Activated T-cell treated with anti-CD3 and anti-CD28 coated beads, Interleukin-2, amount 50 U/mL, for 24 hours (primary cell): ENCODE results near the gene NTRK3.

Source experiments
- DNase-seq: peaks from one replicate; pipeline ENCODE4 v3.0.0-alpha.2; 2020
- H3K27ac Mint-ChIP-seq: 2 replicates; pipeline ENCODE4 v1.8.0; 2020; ENCODE audit warnings: mild to moderate bottlenecking, mixed read lengths
- H3K27me3 Mint-ChIP-seq: 2 replicates; pipeline ENCODE4 v1.8.0; 2020; ENCODE audit warnings: mixed read lengths
- H3K36me3 Mint-ChIP-seq: 2 replicates; pipeline ENCODE4 v1.8.0; 2020; ENCODE audit warnings: low read depth, mixed read lengths
- H3K4me1 Mint-ChIP-seq: 2 replicates; pipeline ENCODE4 v1.8.0; 2020; ENCODE audit warnings: low read depth, mixed read lengths
- H3K4me3 Mint-ChIP-seq: 2 replicates; pipeline ENCODE4 v1.8.0; 2020; ENCODE audit warnings: mild to moderate bottlenecking, moderate library complexity, mixed read lengths
- H3K9me3 Mint-ChIP-seq: 2 replicates; pipeline ENCODE4 v1.8.0; 2020; ENCODE audit warnings: mixed read lengths

Gene NTRK3

DNA sequence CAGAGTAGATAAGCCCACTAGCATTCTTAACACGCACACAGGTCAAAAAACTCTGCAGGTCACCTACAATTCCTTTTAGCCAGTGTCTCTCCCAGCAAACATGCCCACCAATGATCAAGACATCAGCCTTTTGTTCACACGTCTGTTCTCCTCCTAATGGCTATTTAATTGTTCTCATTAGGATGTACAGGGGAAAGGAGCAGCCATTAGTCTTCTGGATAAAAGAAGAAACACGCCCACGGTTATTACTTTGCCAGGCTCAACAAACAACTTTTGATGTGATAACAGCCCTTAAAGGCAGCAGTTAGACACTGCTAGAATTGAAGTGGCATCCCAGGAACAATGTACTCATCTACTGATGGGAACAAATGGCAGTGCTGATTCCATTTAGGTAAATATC lies 108.8 kb downstream of the NTRK3 start:
- H3K27ac Mint-ChIP-seq = no peak overlapping the region
- no peaks in the 10 kb centered on the region for H3K4me1 Mint-ChIP-seq
- no peaks in the 10 kb centered on the region for H3K27me3 Mint-ChIP-seq
- H3K4me3 Mint-ChIP-seq = no peak overlapping the region
- no peaks in the 10 kb centered on the region for H3K9me3 Mint-ChIP-seq
- no peaks in the 10 kb centered on the region for H3K36me3 Mint-ChIP-seq
- no peak for DNase-seq

GRCh38 chr15:88144921-88145653 lies 111.5 kb downstream of the NTRK3 start:
- no peaks in the 10 kb centered on the region for H3K27me3 Mint-ChIP-seq
- no peak overlapping the region for H3K4me3 Mint-ChIP-seq
- no peaks in the 10 kb centered on the region for H3K4me1 Mint-ChIP-seq
- DNase-seq = no peak
- no peak overlapping the region for H3K27ac Mint-ChIP-seq
- no peaks in the 10 kb centered on the region for H3K36me3 Mint-ChIP-seq
- no peaks in the 10 kb centered on the region for H3K9me3 Mint-ChIP-seq

- Mint-ChIP-seq H3K9me3 (no peaks in the 10 kb centered on the region), H3K27ac (no peak overlapping the region), H3K36me3 (no peaks in the 10 kb centered on the region), H3K4me1 (no peaks in the 10 kb centered on the region), H3K27me3 (peaks cover 3% of the 10 kb centered on the region), H3K4me3 (no peak overlapping the region)
- DNase-seq = no peak
Observed at GRCh38 chr15:88142121-88142520, 114.4 kb downstream of the NTRK3 start.

- Mint-ChIP-seq H3K36me3 (no peaks in the 10 kb centered on the region), H3K27me3 (peaks cover 8% of the 10 kb centered on the region), H3K4me3 (no peak overlapping the region), H3K9me3 (no peaks in the 10 kb centered on the region), H3K27ac (no peak overlapping the region), H3K4me1 (no peaks in the 10 kb centered on the region)
- no peak for DNase-seq
Observed at GRCh38 chr15:88141269-88141889, 115.2 kb downstream of the NTRK3 start.

DNA sequence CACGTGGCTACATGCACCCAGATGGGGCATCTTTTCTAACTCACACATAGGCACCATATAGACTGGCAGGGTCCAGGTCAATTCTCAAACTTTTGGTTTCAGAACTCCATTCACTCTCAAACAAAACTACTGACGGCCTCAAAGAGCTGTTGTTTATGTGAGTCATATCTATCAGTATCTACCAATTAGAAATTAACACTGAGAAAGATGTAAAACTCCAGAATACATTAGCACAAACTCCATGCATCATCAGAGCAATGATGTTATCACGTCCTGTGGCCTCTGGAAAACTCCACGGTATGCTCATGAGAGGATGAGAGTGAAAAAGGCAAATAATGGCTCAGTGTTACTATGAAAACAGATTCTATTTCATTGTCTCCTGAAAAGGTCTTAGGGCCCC lies 116.1 kb downstream of the NTRK3 start:
- Mint-ChIP-seq H3K36me3 (no peaks in the 10 kb centered on the region), H3K4me1 (no peaks in the 10 kb centered on the region), H3K27ac (no peak overlapping the region), H3K27me3 (peaks cover 14% of the 10 kb centered on the region), H3K9me3 (no peaks in the 10 kb centered on the region), H3K4me3 (no peak overlapping the region)
- no peak for DNase-seq

- Mint-ChIP-seq H3K27ac (no peak overlapping the region), H3K9me3 (no peaks in the 10 kb centered on the region), H3K4me1 (no peaks in the 10 kb centered on the region), H3K4me3 (no peak overlapping the region), H3K27me3 (peaks cover 14% of the 10 kb centered on the region), H3K36me3 (no peaks in the 10 kb centered on the region)
- DNase-seq = no peak
Observed at GRCh38 chr15:88139936-88140335, 116.6 kb downstream of the NTRK3 start.

- no peak for DNase-seq
- H3K4me3 Mint-ChIP-seq = no peak overlapping the region
- peaks cover 14% of the 10 kb centered on the region for H3K27me3 Mint-ChIP-seq
- H3K36me3 Mint-ChIP-seq = no peaks in the 10 kb centered on the region
- no peaks in the 10 kb centered on the region for H3K9me3 Mint-ChIP-seq
- no peaks in the 10 kb centered on the region for H3K4me1 Mint-ChIP-seq
- H3K27ac Mint-ChIP-seq = no peak overlapping the region
Observed at GRCh38 chr15:88133795-88134194, 122.7 kb downstream of the NTRK3 start.

GRCh38 chr15:88132499-88132898 lies 124.0 kb downstream of the NTRK3 start:
- H3K27me3 Mint-ChIP-seq = peaks cover 14% of the 10 kb centered on the region
- H3K4me1 Mint-ChIP-seq = no peaks in the 10 kb centered on the region
- no peak for DNase-seq
- H3K9me3 Mint-ChIP-seq = no peaks in the 10 kb centered on the region
- H3K36me3 Mint-ChIP-seq = no peaks in the 10 kb centered on the region
- no peak overlapping the region for H3K27ac Mint-ChIP-seq
- no peak overlapping the region for H3K4me3 Mint-ChIP-seq

DNA sequence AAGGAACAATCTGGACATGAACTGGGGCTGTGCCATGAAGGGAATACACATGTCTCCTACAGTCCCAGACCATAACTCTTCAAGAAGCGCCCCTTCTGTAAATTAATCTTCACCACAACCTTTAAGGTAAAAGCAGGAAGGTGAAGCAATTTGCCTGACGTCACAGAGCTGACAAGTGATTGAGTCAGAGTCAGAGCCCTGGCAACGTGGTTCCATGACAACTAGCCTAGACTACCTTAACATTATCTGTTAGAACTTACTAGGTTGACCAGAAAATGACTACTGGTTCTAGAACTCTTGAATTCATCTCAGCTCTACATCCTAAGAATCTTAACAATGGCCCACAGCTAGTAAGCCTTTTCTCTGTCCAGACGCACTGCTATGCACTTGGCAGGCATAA lies 124.6 kb downstream of the NTRK3 start:
- Mint-ChIP-seq H3K36me3 (no peaks in the 10 kb centered on the region), H3K27me3 (peaks cover 8% of the 10 kb centered on the region), H3K4me1 (no peaks in the 10 kb centered on the region), H3K9me3 (no peaks in the 10 kb centered on the region), H3K27ac (no peak overlapping the region), H3K4me3 (no peak overlapping the region)
- no peak for DNase-seq

DNA sequence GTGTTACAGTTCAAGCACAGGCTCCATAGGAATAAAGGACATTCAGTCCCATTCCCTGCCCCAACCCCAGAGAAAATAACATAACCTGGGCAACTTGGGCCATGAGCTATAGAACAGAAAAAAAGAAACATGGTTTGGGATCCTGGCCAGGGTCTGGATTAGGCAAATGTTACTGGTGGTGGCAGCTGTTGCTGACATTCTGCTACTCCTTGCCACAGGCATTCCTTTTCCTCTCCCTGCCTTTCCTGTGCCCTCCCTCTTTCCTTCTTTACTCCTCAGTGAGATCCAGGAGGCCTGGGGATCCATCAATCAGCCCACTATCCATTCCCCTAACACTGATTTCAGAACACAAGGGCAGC lies 129.1 kb downstream of the NTRK3 start:
- Mint-ChIP-seq H3K4me3 (no peak overlapping the region), H3K27ac (no peak overlapping the region), H3K27me3 (peaks cover 3% of the 10 kb centered on the region), H3K36me3 (no peaks in the 10 kb centered on the region), H3K9me3 (no peaks in the 10 kb centered on the region), H3K4me1 (no peaks in the 10 kb centered on the region)
- DNase-seq = no peak

DNA sequence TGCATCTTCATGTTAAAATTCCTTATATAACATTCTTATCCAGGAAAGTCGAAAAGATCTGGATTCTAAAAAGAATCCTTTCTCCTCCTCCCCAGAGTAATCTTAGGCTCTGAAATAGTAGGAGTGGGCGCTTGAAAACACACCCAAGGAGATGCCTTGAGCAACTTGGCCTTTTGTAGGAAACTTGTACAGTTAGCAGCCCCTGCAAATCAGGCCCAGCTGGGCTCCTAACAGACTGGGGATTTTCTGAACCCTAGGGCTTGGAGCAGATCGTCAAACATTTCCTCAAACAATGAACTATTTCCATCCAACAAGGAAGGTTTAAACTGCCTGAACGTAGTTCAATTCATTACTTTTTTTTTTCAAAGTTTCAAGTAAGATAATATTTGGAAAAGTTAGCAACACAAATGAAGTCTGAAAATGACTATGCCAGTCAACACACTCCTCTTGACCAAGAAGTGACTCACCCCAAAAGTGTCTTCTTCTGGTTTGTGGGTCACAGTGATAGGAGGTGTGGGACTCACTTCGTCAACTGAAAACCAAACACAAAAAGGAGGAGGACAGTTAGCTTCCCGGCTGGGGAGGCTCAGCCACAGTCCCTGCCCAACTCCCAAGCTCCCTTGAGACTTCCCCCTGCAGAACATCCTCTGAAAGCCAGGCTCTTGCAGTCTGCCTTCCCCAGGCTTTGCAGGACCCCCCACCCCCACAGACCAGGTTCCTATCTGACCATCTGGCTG lies 129.7 kb downstream of the NTRK3 start:
- H3K27ac Mint-ChIP-seq = no peak overlapping the region
- no peaks in the 10 kb centered on the region for H3K9me3 Mint-ChIP-seq
- no peak overlapping the region for H3K4me3 Mint-ChIP-seq

GRCh38 chr15:88125576-88125975 lies 131.0 kb downstream of the NTRK3 start:
- no peak for DNase-seq
- Mint-ChIP-seq H3K27ac (no peak overlapping the region), H3K4me3 (no peak overlapping the region), H3K27me3 (peaks cover 3% of the 10 kb centered on the region), H3K4me1 (no peaks in the 10 kb centered on the region), H3K9me3 (no peaks in the 10 kb centered on the region), H3K36me3 (no peaks in the 10 kb centered on the region)

More for the DNA sequence above, 129.7 kb downstream of the NTRK3 start:
- H3K4me1 Mint-ChIP-seq = no peaks in the 10 kb centered on the region
- peaks cover 3% of the 10 kb centered on the region for H3K27me3 Mint-ChIP-seq
- no peaks in the 10 kb centered on the region for H3K36me3 Mint-ChIP-seq
- no peak for DNase-seq

DNA sequence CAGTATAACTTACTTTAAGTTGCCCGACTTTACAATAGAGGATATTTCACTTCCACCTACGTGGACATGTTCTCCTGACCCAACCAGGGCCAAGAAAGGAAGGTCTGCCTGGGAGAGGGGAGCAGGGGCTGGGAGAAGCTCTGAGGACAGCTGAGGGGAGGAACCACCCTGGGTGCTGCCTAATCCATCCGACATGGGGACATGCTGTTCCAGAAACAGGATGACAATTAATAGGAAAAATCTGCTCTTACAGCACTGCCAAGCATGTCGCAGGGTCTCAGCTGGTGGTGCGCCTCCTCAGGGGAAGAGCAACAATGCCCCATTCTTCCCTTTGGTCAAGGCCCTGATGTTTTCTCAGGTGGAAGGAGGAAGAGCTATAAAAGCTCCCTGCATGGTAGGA lies 132.3 kb downstream of the NTRK3 start:
- H3K4me1 Mint-ChIP-seq = no peaks in the 10 kb centered on the region
- H3K9me3 Mint-ChIP-seq = no peaks in the 10 kb centered on the region
- H3K27ac Mint-ChIP-seq = no peak overlapping the region
- H3K36me3 Mint-ChIP-seq = no peaks in the 10 kb centered on the region
- H3K27me3 Mint-ChIP-seq = peaks cover 5% of the 10 kb centered on the region
- DNase-seq = no peak
- no peak overlapping the region for H3K4me3 Mint-ChIP-seq

DNA sequence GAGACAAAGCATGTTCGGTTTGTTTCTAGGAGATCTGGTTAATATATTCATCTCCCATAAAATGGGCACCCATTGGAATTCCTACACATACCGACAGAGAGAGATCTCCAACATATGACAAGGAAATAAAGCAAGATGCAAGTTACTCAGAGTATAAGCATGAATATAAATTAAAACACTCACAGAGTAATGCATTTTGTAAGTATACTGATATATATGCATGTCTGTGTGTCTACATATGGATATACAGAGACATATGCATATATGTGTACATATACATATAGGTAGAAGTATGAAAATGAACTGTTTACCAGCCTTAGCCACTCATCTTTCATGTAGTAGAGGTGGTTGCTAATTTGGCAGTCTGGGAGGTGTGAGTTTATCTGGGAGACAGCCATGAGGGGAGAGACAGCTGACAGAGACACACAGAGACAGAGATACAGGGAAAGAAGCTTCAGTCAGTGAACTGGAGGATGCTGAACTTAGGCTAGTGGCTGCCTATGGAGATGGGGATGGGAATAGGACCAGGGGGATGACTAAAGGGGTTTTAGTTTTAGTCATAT lies 134.5 kb downstream of the NTRK3 start:
- no peak overlapping the region for H3K27ac Mint-ChIP-seq
- H3K36me3 Mint-ChIP-seq = no peaks in the 10 kb centered on the region
- no peak for DNase-seq
- no peaks in the 10 kb centered on the region for H3K4me1 Mint-ChIP-seq
- H3K9me3 Mint-ChIP-seq = no peaks in the 10 kb centered on the region
- H3K27me3 Mint-ChIP-seq = peaks cover 8% of the 10 kb centered on the region
- no peak overlapping the region for H3K4me3 Mint-ChIP-seq

DNA sequence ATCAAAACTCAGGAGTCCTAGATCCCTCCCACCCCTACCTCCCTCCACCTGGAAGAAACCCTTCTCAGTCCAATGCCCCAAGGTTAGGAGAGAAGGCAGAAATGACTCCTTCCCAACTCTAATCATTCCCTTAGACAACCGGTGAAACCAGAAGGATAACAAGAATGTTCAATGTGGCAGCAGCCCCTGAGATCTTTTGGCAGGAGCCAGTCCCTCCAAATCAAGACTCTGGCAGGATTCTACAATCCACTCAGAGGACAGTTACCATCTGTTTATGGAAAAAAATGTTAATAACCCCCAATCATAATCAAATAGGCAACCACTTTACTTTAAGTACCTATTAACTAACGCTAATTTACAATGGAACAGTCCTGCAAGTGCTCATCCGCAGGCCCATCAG lies 136.5 kb downstream of the NTRK3 start:
- no peaks in the 10 kb centered on the region for H3K36me3 Mint-ChIP-seq
- no peaks in the 10 kb centered on the region for H3K9me3 Mint-ChIP-seq
- no peaks in the 10 kb centered on the region for H3K4me1 Mint-ChIP-seq
- H3K27me3 Mint-ChIP-seq = peaks cover 5% of the 10 kb centered on the region
- no peak overlapping the region for H3K27ac Mint-ChIP-seq
- no peak for DNase-seq
- H3K4me3 Mint-ChIP-seq = no peak overlapping the region
